Endothelial cell of umbilical vein (primary cell): ENCODE measurements around the gene KLHL5. TPM values are rescaled to one million over a fixed set of nuclear protein-coding genes. Genes with fewer than 3 reads are reported as not detected.
"Not testable (repeated sequence)": the region's sequence is repeated elsewhere in the genome, so short reads cannot be mapped to it uniquely, and the experiment has no call there.

Experiments
- BruUV-seq: library from RNA; stranded (reverse); fragments of 400-500 nt; replicated peaks from 2 replicates; lab custom pipeline; 2021; lab: Mats Ljungman, UMichigan
- CTCF ChIA-PET: fragments of 300-600, 350-600 bp; sonication (Branson Sonifier 250); formaldehyde crosslinking; loops from one replicate; lab custom pipeline; 2021; ENCODE audit warnings: antibody characterized with exemption, inconsistent platforms; lab: Charles Lee
- POLR2A ChIA-PET: fragments of 300-600, 350-600 bp; sonication (Branson Sonifier 250); formaldehyde crosslinking; loops from one replicate; lab custom pipeline; 2021; ENCODE audit warnings: antibody characterized with exemption, inconsistent platforms; lab: Charles Lee
- DNase-seq: peaks from one replicate; pipeline ENCODE4 v3.0.0-alpha.2; 2011; ENCODE audit warnings: low read depth, low spot score
- FAIRE-seq: peaks from 2 replicates; lab custom pipeline; 2011; peaks lifted over from hg19 to GRCh38; lab: Jason Lieb, UNC
- H2AFZ ChIP-seq: 2 replicates; pipeline ENCODE4 v1.6.0; 2012; ENCODE audit warnings: low read depth, low read length, control low read depth, inconsistent platforms
- H3K27ac ChIP-seq: 2 replicates; pipeline ENCODE4 v1.5.1; 2011; ENCODE audit warnings: low read depth, mild to moderate bottlenecking, control low read depth, low read length, moderate library complexity; ENCODE audit not compliant: insufficient read depth
- H3K27me3 ChIP-seq, 2 experiments: 2 replicates each; pipeline versions ENCODE4 v1.6.0 to v1.6.1; 2011; ENCODE audit warnings: low read length in 2 of 2, mixed read lengths in 1 of 2; ENCODE audit not compliant: control insufficient read depth in 2 of 2, insufficient read depth in 2 of 2
- H3K36me3 ChIP-seq, 2 experiments: 2 replicates in 1 of 2; 3 replicates in 1 of 2; pipeline ENCODE4 v1.5.1; 2011; ENCODE audit warnings: low read length in 2 of 2, mild to moderate bottlenecking in 1 of 2, moderate library complexity in 1 of 2; ENCODE audit not compliant: control insufficient read depth in 2 of 2, insufficient read depth in 2 of 2; ENCODE audit errors: extremely low read depth in 1 of 2
- H3K4me1 ChIP-seq: 3 replicates; pipeline ENCODE4 v1.5.1; 2011; ENCODE audit warnings: mild to moderate bottlenecking, low read length; ENCODE audit not compliant: control insufficient read depth, insufficient read depth; ENCODE audit errors: extremely low read depth
- H3K4me2 ChIP-seq: 2 replicates; pipeline ENCODE4 v1.6.1; 2011; ENCODE audit warnings: low read length, control low read depth, mixed read lengths; ENCODE audit not compliant: insufficient read depth
- H3K4me3 ChIP-seq, 3 experiments: fragments of 200-600 bp in 1 of 3; sonication (generic), shearing (Covaris generic) in 1 of 3; replicated peaks in 1 of 3; 2 replicates each; pipeline ENCODE4 v1.5.1; 2011 to 2016; ENCODE audit warnings: control low read depth in 3 of 3, low read length in 3 of 3, mild to moderate bottlenecking in 2 of 3, inconsistent platforms in 1 of 3, low read depth in 1 of 3, moderate library complexity in 1 of 3; ENCODE audit not compliant: insufficient read depth in 1 of 3
- H3K79me2 ChIP-seq: 2 replicates; pipeline ENCODE4 v1.6.0; 2012; ENCODE audit warnings: low read length, inconsistent platforms; ENCODE audit not compliant: control insufficient read depth, insufficient read depth
- H3K9ac ChIP-seq: replicated peaks from 2 replicates; pipeline ENCODE3; 2011; ENCODE audit warnings: low read length, control low read depth; ENCODE audit not compliant: insufficient read depth; ENCODE audit errors: extremely low read depth
- H3K9me1 ChIP-seq: replicated peaks from 3 replicates; pipeline ENCODE4 v1.6.0; 2011; ENCODE audit warnings: mild to moderate bottlenecking, low read length; ENCODE audit not compliant: control insufficient read depth, insufficient read depth; ENCODE audit errors: extremely low read depth
- H3K9me3 ChIP-seq: replicated peaks from 2 replicates; pipeline ENCODE4 v1.5.1; 2012; ENCODE audit warnings: low read length, inconsistent platforms; ENCODE audit not compliant: control insufficient read depth, insufficient read depth
- H4K20me1 ChIP-seq: replicated peaks from 2 replicates; pipeline ENCODE3; 2011; ENCODE audit warnings: mild to moderate bottlenecking, low read length; ENCODE audit not compliant: control insufficient read depth, insufficient read depth; ENCODE audit errors: extremely low read depth
- EZH2 ChIP-seq: IDR thresholded peaks from 2 replicates; pipeline ENCODE4 v1.6.1; 2012; ENCODE audit warnings: borderline replicate concordance, low read depth, mild to moderate bottlenecking, moderate library complexity, low read length, inconsistent platforms; ENCODE audit not compliant: severe bottlenecking
- FOS ChIP-seq: IDR thresholded peaks from 2 replicates; pipeline ENCODE4 v1.6.1; 2011; ENCODE audit warnings: mild to moderate bottlenecking, low read length, moderate library complexity, borderline replicate concordance; ENCODE audit not compliant: insufficient read depth
- GATA2 ChIP-seq: IDR thresholded peaks from 2 replicates; pipeline ENCODE4 v1.7.0; 2011; ENCODE audit warnings: low read depth, mild to moderate bottlenecking, moderate library complexity, mixed read lengths, low read length; ENCODE audit not compliant: insufficient read length, insufficient read depth
- JUN ChIP-seq: IDR thresholded peaks from 2 replicates; pipeline ENCODE4 v1.6.1; 2011; ENCODE audit warnings: borderline replicate concordance, low read depth; ENCODE audit not compliant: insufficient read length, insufficient read depth
- MYC ChIP-seq: IDR thresholded peaks from one replicate; pipeline ENCODE4 v1.6.1; 2011; ENCODE audit warnings: mild to moderate bottlenecking, low read depth, low read length
- POLR2A ChIP-seq: IDR thresholded peaks from 2 replicates; pipeline ENCODE4 v1.6.1; 2012; ENCODE audit warnings: low read depth, mild to moderate bottlenecking, control low read depth, low read length
- POLR2AphosphoS5 ChIP-seq: IDR thresholded peaks from 2 replicates; pipeline ENCODE4 v1.6.1; 2012; ENCODE audit warnings: low read depth, mild to moderate bottlenecking, control low read depth, low read length, moderate library complexity; ENCODE audit not compliant: insufficient read depth
- dilution Hi-C: fragments of 300-500 bp; cut with MboI; formaldehyde crosslinking; loops from one replicate; pipeline ENCODE4 v1.15.0; 2019; ENCODE audit warnings: low sequenced_read_pairs; ENCODE audit not compliant: extremely low pct_ligation_motif_present
- intact Hi-C: fragments of 100-400 bp; cut with micrococcal nuclease; formaldehyde crosslinking; loops from one replicate; pipeline ENCODE4 v1.10.0; 2022
- polyA plus RNA-seq, 4 experiments: library from polyadenylated mRNA; depleted of rRNA in 3 of 4; stranded (reverse) in 3 of 4; unstranded in 1 of 4; fragments of >200 nt; gene quantifications; 2 replicates each; pipeline versions ENCODE4 v1.2.1 to v1.2.3, GENCODE V29; 2011 to 2012; ENCODE audit warnings: missing spikeins in 1 of 4
- total RNA-seq: library from RNA; stranded (reverse); gene quantifications from 2 replicates; pipeline ENCODE4 v1.2.3, GENCODE V29; 2021
- TF ChIP-seq, protein P1 (sequence below): IDR thresholded peaks from 2 replicates; pipeline ENCODE4 v1.6.1; 2011; ENCODE audit not compliant: insufficient read depth, insufficient read length
- TF ChIP-seq, protein P2 (sequence below), 2 donors: IDR thresholded peaks; 1 replicate in 1 of 2; 2 replicates in 1 of 2; pipeline ENCODE4 v1.5.1; 2011; ENCODE audit warnings: low read length in 2 of 2, mild to moderate bottlenecking in 2 of 2, moderate library complexity in 2 of 2, control low read depth in 1 of 2, inconsistent platforms in 1 of 2, low read depth in 1 of 2; ENCODE audit not compliant: insufficient read depth in 1 of 2; ENCODE audit errors: extremely low read depth in 1 of 2

Gene KLHL5
- total and polyA plus RNA-seq, 2 donors (not counting 3 experiments of a cell fraction or from before 2014, with no cell fraction given), result 32.2 to 54.6 TPM

DNA sequence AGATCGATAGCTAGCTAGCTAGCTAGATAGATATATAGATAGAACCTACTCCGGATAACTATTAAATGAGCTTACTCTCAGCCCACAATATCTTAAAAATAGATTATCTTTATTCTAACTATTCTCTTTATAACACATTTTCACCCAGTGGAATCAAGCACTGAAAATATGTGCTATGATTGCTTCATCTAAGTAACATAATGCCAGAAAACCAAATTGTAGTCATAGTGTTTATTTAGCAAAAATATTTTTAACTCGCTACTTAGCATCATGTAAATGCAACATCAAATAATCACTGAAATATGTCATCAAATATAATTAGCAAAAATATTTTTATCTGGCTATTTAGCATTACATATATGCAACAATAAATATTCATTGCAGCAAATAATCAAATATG is 31.3 kb upstream of the KLHL5 start:
- no peaks in the 10 kb centered on the region for H3K9me1 ChIP-seq
- H4K20me1 ChIP-seq, result no peaks in the 10 kb centered on the region
- FAIRE-seq (no peak), DNase-seq (no peak)
- ChIA-PET CTCF (interaction anchor here (0.7 to 3.3 kb wide), 4 partner anchors 9 to 80 kb away, joined by 3 to 20 read pairs (median 4); no protein-coding TSS in a partner anchor), POLR2A (interaction anchor here (0.6 to 1.2 kb wide), 3 partner anchors 13 to 249 kb away, joined by 3 to 5 read pairs (median 3); no protein-coding TSS in a partner anchor)
- H3K27me3 ChIP-seq, result no peaks in the 10 kb centered on the region
- no peak overlapping the region for H3K9ac ChIP-seq
- H3K27ac ChIP-seq, result no peak overlapping the region
- TF ChIP-seq JUN, result no peak
- TF ChIP-seq FOS, result no peak
- TF ChIP-seq POLR2AphosphoS5, result no peak
- TF ChIP-seq MYC, result no peak
- TF ChIP-seq, protein P1, sequence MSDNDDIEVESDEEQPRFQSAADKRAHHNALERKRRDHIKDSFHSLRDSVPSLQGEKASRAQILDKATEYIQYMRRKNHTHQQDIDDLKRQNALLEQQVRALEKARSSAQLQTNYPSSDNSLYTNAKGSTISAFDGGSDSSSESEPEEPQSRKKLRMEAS, result no peak
- no peak for TF ChIP-seq POLR2A
- no peak for TF ChIP-seq GATA2
- TF ChIP-seq, protein P2, sequence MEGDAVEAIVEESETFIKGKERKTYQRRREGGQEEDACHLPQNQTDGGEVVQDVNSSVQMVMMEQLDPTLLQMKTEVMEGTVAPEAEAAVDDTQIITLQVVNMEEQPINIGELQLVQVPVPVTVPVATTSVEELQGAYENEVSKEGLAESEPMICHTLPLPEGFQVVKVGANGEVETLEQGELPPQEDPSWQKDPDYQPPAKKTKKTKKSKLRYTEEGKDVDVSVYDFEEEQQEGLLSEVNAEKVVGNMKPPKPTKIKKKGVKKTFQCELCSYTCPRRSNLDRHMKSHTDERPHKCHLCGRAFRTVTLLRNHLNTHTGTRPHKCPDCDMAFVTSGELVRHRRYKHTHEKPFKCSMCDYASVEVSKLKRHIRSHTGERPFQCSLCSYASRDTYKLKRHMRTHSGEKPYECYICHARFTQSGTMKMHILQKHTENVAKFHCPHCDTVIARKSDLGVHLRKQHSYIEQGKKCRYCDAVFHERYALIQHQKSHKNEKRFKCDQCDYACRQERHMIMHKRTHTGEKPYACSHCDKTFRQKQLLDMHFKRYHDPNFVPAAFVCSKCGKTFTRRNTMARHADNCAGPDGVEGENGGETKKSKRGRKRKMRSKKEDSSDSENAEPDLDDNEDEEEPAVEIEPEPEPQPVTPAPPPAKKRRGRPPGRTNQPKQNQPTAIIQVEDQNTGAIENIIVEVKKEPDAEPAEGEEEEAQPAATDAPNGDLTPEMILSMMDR (IDR thresholded peaks at IDR 0.05; ENCODE audit: extremely low read depth in 1 of 2, insufficient read depth in 1 of 2, low read depth in 1 of 2, low read length in 2 of 2), result no peak
- no peak for TF ChIP-seq EZH2
- H3K36me3 ChIP-seq, result no peaks in the 10 kb centered on the region
- intact Hi-C loops (no loop called here), dilution Hi-C loops (no loop called here)
- H3K79me2 ChIP-seq, result peaks cover 4% of the 10 kb centered on the region
- H3K4me3 ChIP-seq, result peak overlapping the region in 1 of 3 experiments; percentile 11
- no peaks in the 10 kb centered on the region for H3K9me3 ChIP-seq
- peak overlapping the region; percentile 18 for H2AFZ ChIP-seq
- peaks cover 26% of the 10 kb centered on the region for H3K4me1 ChIP-seq
- BruUV-seq, result no TSS peak
- peak overlapping the region; percentile 40 for H3K4me2 ChIP-seq

DNA sequence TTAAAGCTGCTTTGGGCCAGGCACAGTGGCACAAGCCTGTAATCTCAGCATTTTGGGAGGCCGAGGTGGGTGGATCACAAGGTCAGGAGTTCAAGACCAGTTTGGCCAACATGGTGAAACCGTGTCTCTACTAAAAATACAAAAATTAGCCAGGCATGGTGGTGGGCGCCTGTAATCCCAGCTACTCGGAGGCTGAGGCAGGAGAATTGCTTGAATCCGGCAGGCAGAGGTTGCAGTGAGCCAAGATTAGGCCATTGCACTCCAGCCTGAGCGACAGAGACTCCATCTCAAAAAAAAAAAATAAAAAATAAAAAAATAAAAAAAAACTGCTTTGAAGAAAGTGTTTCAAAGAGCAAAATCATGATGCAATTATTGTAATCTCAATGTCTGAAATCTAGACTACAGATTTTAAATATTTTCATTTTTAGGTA is 30.4 kb upstream of the KLHL5 start:
- peak overlapping the region; percentile 90 for H3K27ac ChIP-seq
- H3K9me1 ChIP-seq, DNase-seq, POLR2A ChIA-PET, H4K20me1 ChIP-seq, H3K9me3 ChIP-seq, FAIRE-seq, BruUV-seq, H3K36me3 ChIP-seq, dilution Hi-C loops, H3K27me3 ChIP-seq, H3K79me2 ChIP-seq, H2AFZ ChIP-seq: not testable (repeated sequence)
- H3K4me2 ChIP-seq, result peak overlapping the region; percentile 86
- intact Hi-C loops, result loop anchor here (1.0 kb wide), 1 partner anchor 12 kb away; no protein-coding TSS in a partner anchor
- peak overlapping the region; percentile 25 for H3K9ac ChIP-seq
- H3K4me3 ChIP-seq, result peak overlapping the region in 1 of 3 experiments; percentile 19
- H3K4me1 ChIP-seq, result peaks cover 24% of the 10 kb centered on the region
- CTCF ChIA-PET, result interaction anchor here (0.6 to 3.3 kb wide), 3 partner anchors 9 to 83 kb away, joined by 3 to 20 read pairs (median 4); no protein-coding TSS in a partner anchor
